SIG-M5 (cell line): Measurements from ENCODE around the gene SLC30A10.
"Not testable (repeated sequence)": the region's sequence is repeated elsewhere in the genome, so short reads cannot be mapped to it uniquely, and the experiment has no call there.

Source experiments
- DNase-seq: peaks from one replicate; lab custom pipeline; 2025; lab: John Stamatoyannopoulos, UW

Gene SLC30A10

GRCh38 chr1:219927956-219928790, at the start of gene SLC30A10:
Gene SLC30A10 (minus strand): TSS chr1:219928557. CDS start chr1:219928440, 117 bp downstream.
- DNase-seq = no peak

GRCh38 chr1:219973213-219973612, 44.9 kb upstream of the SLC30A10 start:
- DNase-seq = no peak

GRCh38 chr1:219967361-219967760, 39.0 kb upstream of the SLC30A10 start:
- no peak for DNase-seq

GRCh38 chr1:219966071-219966349, 37.7 kb upstream of the SLC30A10 start:
- DNase-seq = no peak

GRCh38 chr1:219965285-219966070, 37.1 kb upstream of the SLC30A10 start:
- no peak for DNase-seq

- DNase-seq = no peak
Measured at GRCh38 chr1:219963432-219963831, 35.1 kb upstream of the SLC30A10 start.

GRCh38 chr1:219961684-219962083, 33.3 kb upstream of the SLC30A10 start:
- no peak for DNase-seq

GRCh38 chr1:219959540-219960203, 31.3 kb upstream of the SLC30A10 start:
- DNase-seq = no peak

GRCh38 chr1:219958875-219959417, 30.6 kb upstream of the SLC30A10 start:
- DNase-seq = no peak

GRCh38 chr1:219954736-219955421, 26.5 kb upstream of the SLC30A10 start:
- no peak for DNase-seq

GRCh38 chr1:219954052-219954451, 25.7 kb upstream of the SLC30A10 start:
- no peak for DNase-seq

- DNase-seq = no peak
Measured at GRCh38 chr1:219952361-219952760, 24.0 kb upstream of the SLC30A10 start.

- DNase-seq = not testable (repeated sequence)
Measured at GRCh38 chr1:219949227-219949626, 20.9 kb upstream of the SLC30A10 start.

- DNase-seq = not testable (repeated sequence)
Measured at GRCh38 chr1:219948766-219949165, 20.4 kb upstream of the SLC30A10 start.

- DNase-seq = peak; percentile 56
Measured at GRCh38 chr1:219945795-219946194, 17.4 kb upstream of the SLC30A10 start.

GRCh38 chr1:219941179-219942118, 13.1 kb upstream of the SLC30A10 start:
- no peak for DNase-seq

GRCh38 chr1:219940707-219941106, 12.3 kb upstream of the SLC30A10 start:
- no peak for DNase-seq

- DNase-seq = no peak
Measured at GRCh38 chr1:219938706-219939105, 10.3 kb upstream of the SLC30A10 start.

- not testable (repeated sequence) for DNase-seq
Measured at GRCh38 chr1:219933763-219934162, 5.4 kb upstream of the SLC30A10 start.

- DNase-seq = no peak
Measured at GRCh38 chr1:219931033-219931432, 2.7 kb upstream of the SLC30A10 start.

- DNase-seq = no peak
Measured at GRCh38 chr1:219928791-219929118, 398 bp upstream of the SLC30A10 start.
